HepG2 (cell line): ENCODE data around the gene BCL2L11. TPM values are rescaled to one million over a fixed set of nuclear protein-coding genes. Genes with fewer than 3 reads are reported as not detected.

Experiments
- ATAC-seq: fragments of 200-7000 bp; cut with Tn5 transposase; 3 replicates; pipeline ENCODE4 v1.9.1; 2020; ENCODE audit warnings: mild to moderate bottlenecking, moderate library complexity
- BruUV-seq: library from RNA; stranded (reverse); fragments of 400-500 nt; replicated peaks from 2 replicates; lab custom pipeline; 2021; lab: Mats Ljungman, UMichigan
- CTCF ChIA-PET: fragments of 300-600 bp; formaldehyde crosslinking; extraction: SDS; loops from one replicate; lab custom pipeline; 2021; ENCODE audit warnings: low total read pairs, inconsistent platforms, low intra/inter-chr PET ratio; lab: Yijun Ruan, JAX
- POLR2A ChIA-PET: fragments of 350-600 bp; sonication (Branson Sonifier 250); formaldehyde crosslinking; loops from one replicate; lab custom pipeline; 2020; ENCODE audit warnings: antibody characterized with exemption, inconsistent platforms; lab: Yijun Ruan, JAX
- DNase-seq: peaks from one replicate; pipeline ENCODE4 v3.0.0-alpha.2; 2015; ENCODE audit warnings: low spot score
- FAIRE-seq: peaks from 3 replicates; lab custom pipeline; 2011; peaks lifted over from hg19 to GRCh38; lab: Jason Lieb, UNC
- H2AFZ ChIP-seq: one replicate; pipeline ENCODE4 v1.6.1; 2011; ENCODE audit warnings: low read length, inconsistent platforms
- H3K27ac ChIP-seq: fragments of 300-600 bp; 3 replicates; pipeline ENCODE4 v1.8.0; 2011; ENCODE audit warnings: mixed run types, mild to moderate bottlenecking, mixed read lengths, low read length, inconsistent platforms; ENCODE audit not compliant: insufficient read depth; ENCODE audit errors: extremely low read length
- H3K27me3 ChIP-seq, 2 experiments: fragments of 200-600 bp in 1 of 2; 2 replicates in 1 of 2; 3 replicates in 1 of 2; pipeline versions ENCODE4 v1.6.0 to v1.8.0; 2011; ENCODE audit warnings: low read length in 2 of 2, mild to moderate bottlenecking in 2 of 2, moderate library complexity in 2 of 2, inconsistent platforms in 1 of 2; ENCODE audit not compliant: insufficient read depth in 2 of 2, control insufficient read depth in 1 of 2
- H3K36me3 ChIP-seq, 2 experiments: fragments of 200-600 bp in 1 of 2; replicated peaks in 1 of 2; 2 replicates in 1 of 2; 3 replicates in 1 of 2; pipeline versions ENCODE4 v1.5.1 to v1.8.0; 2011; ENCODE audit warnings: low read length in 2 of 2, inconsistent platforms in 1 of 2; ENCODE audit not compliant: insufficient read depth in 2 of 2, control insufficient read depth in 1 of 2
- H3K4me1 ChIP-seq: 2 replicates; pipeline ENCODE4 v1.5.1; 2012; ENCODE audit warnings: low read length, inconsistent platforms; ENCODE audit not compliant: insufficient read depth
- H3K4me2 ChIP-seq: 2 replicates; pipeline ENCODE4 v1.6.0; 2011; ENCODE audit warnings: low read depth, low read length, inconsistent platforms
- H3K4me3 ChIP-seq, 3 experiments: fragments of 200-600 bp in 1 of 3; sonication (generic), shearing (Covaris generic) in 1 of 3; replicated peaks in 1 of 3; 2 replicates each; pipeline ENCODE4 v1.5.1; 2011 to 2016; ENCODE audit warnings: low read length in 3 of 3, inconsistent platforms in 2 of 3, low read depth in 2 of 3, mild to moderate bottlenecking in 2 of 3, control low read depth in 1 of 3, mixed read lengths in 1 of 3; ENCODE audit not compliant: insufficient read depth in 1 of 3
- H3K79me2 ChIP-seq: one replicate; pipeline ENCODE4 v1.6.1; 2011; ENCODE audit warnings: low read length, inconsistent platforms; ENCODE audit not compliant: insufficient read depth
- H3K9ac ChIP-seq: 2 replicates; pipeline ENCODE4 v1.6.0; 2011; ENCODE audit warnings: mild to moderate bottlenecking, low read depth, low read length, inconsistent platforms; ENCODE audit not compliant: insufficient read depth
- H3K9me3 ChIP-seq: 2 replicates; pipeline ENCODE4 v1.5.1; 2012; ENCODE audit warnings: mild to moderate bottlenecking, low read length
- H4K20me1 ChIP-seq: 2 replicates; pipeline ENCODE4 v1.6.0; 2011; ENCODE audit warnings: inconsistent platforms, mild to moderate bottlenecking, low read length, moderate library complexity; ENCODE audit not compliant: insufficient read depth
- BRF2 ChIP-seq: sonication (generic); formaldehyde crosslinking; IDR thresholded peaks from 2 replicates; pipeline ENCODE4 v1.8.1; 2022; ENCODE audit warnings: mild to moderate bottlenecking, missing genetic modification reagents
- HNRNPK ChIP-seq: fragments of 200-400 bp; formaldehyde crosslinking; IDR thresholded peaks from 2 replicates; pipeline ENCODE4 v1.6.1; 2018; ENCODE audit warnings: low read length, low read depth, moderate library complexity, mild to moderate bottlenecking; ENCODE audit not compliant: poor library complexity, severe bottlenecking
- JARID2 ChIP-seq: sonication (generic); formaldehyde crosslinking; IDR thresholded peaks from 2 replicates; pipeline ENCODE4 v1.8.1; 2023; ENCODE audit warnings: missing genetic modification reagents, inconsistent platforms; ENCODE audit not compliant: insufficient replicate concordance
- NR2C2 ChIP-seq: sonication (generic); formaldehyde crosslinking; IDR thresholded peaks from 2 replicates; pipeline ENCODE4 v1.4.0; 2020; ENCODE audit warnings: missing genetic modification reagents, mild to moderate bottlenecking, moderate library complexity, borderline replicate concordance
- SNRNP70 ChIP-seq: fragments of 200-400 bp; formaldehyde crosslinking; IDR thresholded peaks from 2 replicates; pipeline ENCODE4 v1.6.1; 2017; ENCODE audit warnings: mild to moderate bottlenecking, low read depth, low read length, moderate library complexity
- TRIM22 ChIP-seq: fragments of 450-650 bp; IDR thresholded peaks from 2 replicates; pipeline ENCODE4 v1.6.1; 2017
- ZFP36L1 ChIP-seq: sonication (generic); formaldehyde crosslinking; IDR thresholded peaks from 2 replicates; pipeline ENCODE4 v1.8.0; 2022; ENCODE audit warnings: mild to moderate bottlenecking, missing genetic modification reagents, moderate library complexity
- ZFX ChIP-seq: sonication (generic); formaldehyde crosslinking; IDR thresholded peaks from 2 replicates; pipeline ENCODE4 v1.4.0; 2020; ENCODE audit warnings: mild to moderate bottlenecking, low read depth, missing genetic modification reagents, moderate library complexity
- ZNF615 ChIP-seq: sonication (generic); formaldehyde crosslinking; IDR thresholded peaks from 2 replicates; pipeline ENCODE4 v1.5.0; 2020; ENCODE audit warnings: mild to moderate bottlenecking, missing genetic modification reagents, borderline replicate concordance
- WGBS: methylation state at CpG from one replicate; pipeline ENCODE4 v1.1.6; 2017; ENCODE audit warnings: low lambda C conversion rate; 5-methylcytosine and 5-hydroxymethylcytosine counted together
- in situ Hi-C: cut with HindIII; loops from 2 replicates; pipeline ENCODE4 v1.10.0; 2017; ENCODE audit warnings: low pct_unique_long_range_greater_than_20kb; ENCODE audit not compliant: extremely low pct_ligation_motif_present
- intact Hi-C: fragments of 100-400 bp; cut with micrococcal nuclease; formaldehyde crosslinking; loops from one replicate; pipeline ENCODE4 v1.10.0; 2022; ENCODE audit not compliant: unreplicated experiment
- polyA plus RNA-seq, 8 experiments: library from polyadenylated mRNA; depleted of rRNA in 3 of 8; stranded (reverse) in 7 of 8; unstranded in 1 of 8; fragments of >200 nt; fragmentation: Illumina TruSeq in 4 of 8; extraction: Trizol in 4 of 8; gene quantifications; 2 replicates each; pipeline versions ENCODE4 v1.2.1 to v1.2.3, GENCODE V29; 2011 to 2016; ENCODE audit warnings: low read depth in 4 of 8, missing spikeins in 1 of 8, mixed read lengths in 1 of 8; ENCODE audit not compliant: insufficient read depth in 1 of 8
- total RNA-seq, 5 experiments: library from RNA; depleted of rRNA; stranded (reverse); fragments of >200 nt; fragmentation: Illumina TruSeq; extraction: Trizol; gene quantifications; 2 replicates each; pipeline ENCODE4 v1.2.3, GENCODE V29; 2016; ENCODE audit warnings: low read depth in 1 of 5

BCL2L11 gene
- total and polyA plus RNA-seq, 2 of the 13 experiments (the other 11 are each of a cell fraction or from before 2014, with no cell fraction given): 6.1 to 9.7 TPM

- no TSS peak for BruUV-seq
- H3K4me2 ChIP-seq: no peak overlapping the region
- H4K20me1 ChIP-seq: 0 out of 2 replicates have a peak, but pooled peaks cover 4% of the 10 kb centered on the region
- FAIRE-seq (no peak), ATAC-seq (no peak), DNase-seq (no peak)
- intact Hi-C loops: loop anchor here (10.0 kb wide), 1 partner anchor 447 kb away; no protein-coding TSS in a partner anchor
- peaks cover 36% of the 10 kb centered on the region for H3K4me1 ChIP-seq
- in situ Hi-C loops: no loop called here
- H3K27me3 ChIP-seq: no peaks in the 10 kb centered on the region
- peaks cover 68% of the 10 kb centered on the region for H3K79me2 ChIP-seq
- ChIA-PET CTCF (no interaction called here), POLR2A (no interaction called here)
- no peak overlapping the region for H3K27ac ChIP-seq
- no peak overlapping the region for H3K4me3 ChIP-seq
- no peaks in the 10 kb centered on the region for H3K9me3 ChIP-seq
- TF ChIP-seq HNRNPK: peak; percentile 1
- no peak for TF ChIP-seq TRIM22
- H3K9ac ChIP-seq: no peak overlapping the region
- peaks cover 14 to 71% of the 10 kb centered on the region in 2 experiments for H3K36me3 ChIP-seq
- H2AFZ ChIP-seq: no peak overlapping the region
- WGBS: 100% methylated on average over 2 of the region's 2 CpGs
Measured at GRCh38 chr2:111128096-111128495, 7.4 kb downstream of the BCL2L11 start.

GRCh38 chr2:111133603-111134002 is 12.9 kb downstream of the BCL2L11 start:
- DNase-seq: no peak
- Histone ChIP-seq H3K4me3 (no peak overlapping the region), H3K4me1 (peaks cover 18% of the 10 kb centered on the region), H3K9me3 (no peaks in the 10 kb centered on the region), H4K20me1 (peaks cover 5% of the 10 kb centered on the region; the same call in 1 of the 2 replicates), H3K9ac (no peak overlapping the region), H3K27ac (no peak overlapping the region), H3K36me3 (peaks cover 7 to 51% of the 10 kb centered on the region in 2 experiments), H3K79me2 (peaks cover 78% of the 10 kb centered on the region), H3K27me3 (no peaks in the 10 kb centered on the region), H3K4me2 (no peak overlapping the region), H2AFZ (no peak overlapping the region)
- ATAC-seq: no peak
- TF ChIP-seq ZFX (CRISPR knock-in tag): no peak
- TF ChIP-seq NR2C2 (CRISPR knock-in tag): no peak
- no peak for TF ChIP-seq BRF2 (CRISPR knock-in tag)
- TF ChIP-seq JARID2: no peak
- TF ChIP-seq ZNF615 (CRISPR knock-in tag): no peak
- no peak for TF ChIP-seq ZFP36L1 (CRISPR knock-in tag)
- no peak for TF ChIP-seq SNRNP70
- intact Hi-C loops: loop anchor here (2.0 kb wide), 1 partner anchor 21 kb away; no protein-coding TSS in a partner anchor
- no TSS peak for BruUV-seq
- FAIRE-seq: no peak
- POLR2A ChIA-PET: interaction anchor here (2.3 kb wide), 1 partner anchor 13 kb away, joined by 12 read pairs; the partner anchor contains the start of gene BCL2L11
- WGBS: 92% methylated on average over 2 of the region's 2 CpGs
- CTCF ChIA-PET: no interaction called here
- in situ Hi-C loops: no loop called here
